ENCODE measurements around the gene ZNF75A.

Gene ZNF75A

DNA sequence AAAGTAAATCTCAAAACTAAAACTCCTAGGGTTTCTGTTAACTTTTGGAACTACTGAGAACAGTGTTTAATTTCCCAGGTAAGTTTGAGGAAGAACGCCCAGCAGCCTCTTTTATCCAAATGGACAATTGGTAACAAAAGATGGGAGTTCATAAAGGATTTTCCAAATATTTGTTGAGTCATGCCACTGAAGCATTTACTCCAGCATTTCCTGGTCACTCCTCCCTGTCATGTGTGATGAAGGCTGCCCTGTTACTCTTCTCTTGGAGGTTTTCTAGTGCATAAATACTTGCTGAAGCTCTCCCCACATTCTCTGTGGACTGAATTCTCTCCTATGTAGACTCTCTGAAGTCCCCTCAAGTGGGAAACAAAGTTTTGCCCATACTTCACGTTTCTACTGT is 16.5 kb downstream of the ZNF75A start:
- Histone ChIP-seq H3K9me3 (ENCODE audit: insufficient read depth, low read length) (peaks cover 37% of the 10 kb centered on the region), H3K4me3 (ENCODE audit: insufficient read length, low read depth) (no peak overlapping the region), H3K9ac (ENCODE audit: insufficient read length, low read depth) (no peak overlapping the region), H3K4me1 (ENCODE audit: insufficient read depth, insufficient read length) (no peaks in the 10 kb centered on the region), H3K27me3 (ENCODE audit: insufficient read depth, insufficient read length) (no peaks in the 10 kb centered on the region), H3K36me3 (ENCODE audit: insufficient read depth, insufficient read length, low read length) (peaks cover 30% of the 10 kb centered on the region)
- DNase-seq (ENCODE audit: low read depth, low spot score) = no peak
- no peak for TF ChIP-seq ZNF274 (IDR thresholded peaks at IDR 0.05; ENCODE audit: low read depth, low read length)
- no peak for TF ChIP-seq SUZ12 (IDR thresholded peaks at IDR 0.05; ENCODE audit: extremely low read depth, insufficient read depth, insufficient read length)
- no peak for TF ChIP-seq YY1 (IDR thresholded peaks at IDR 0.05; ENCODE audit: insufficient read depth, insufficient read length)

DNA sequence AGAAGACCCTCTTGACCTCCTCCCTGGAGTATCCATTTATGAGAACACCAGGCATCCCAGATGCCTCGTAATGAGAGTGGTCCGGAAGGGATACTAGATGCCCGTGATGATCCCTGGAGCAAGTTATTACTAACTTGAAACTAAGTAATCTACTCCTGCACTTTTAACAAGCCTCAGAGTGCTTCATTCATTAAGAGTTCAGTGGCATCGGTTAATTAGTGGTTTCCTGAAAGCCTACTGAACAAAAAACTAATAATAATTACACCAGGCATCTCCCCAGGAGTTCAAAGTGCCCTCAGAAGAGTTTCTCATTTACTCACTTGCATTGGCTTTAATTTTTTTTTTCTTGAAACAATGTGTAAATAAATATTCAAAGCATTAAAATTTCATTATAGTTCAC is 22.2 kb downstream of the ZNF75A start:
- no peak overlapping the region for H3K4me3 ChIP-seq (ENCODE audit: insufficient read length, low read depth)
- H3K4me1 ChIP-seq (ENCODE audit: insufficient read depth, insufficient read length) = no peaks in the 10 kb centered on the region
- H3K9ac ChIP-seq (ENCODE audit: insufficient read length, low read depth) = no peak overlapping the region
- TF ChIP-seq SUZ12 (IDR thresholded peaks at IDR 0.05; ENCODE audit: extremely low read depth, insufficient read depth, insufficient read length) = no peak
- TF ChIP-seq ZNF274 (IDR thresholded peaks at IDR 0.05; ENCODE audit: low read depth, low read length) = no peak
- no peak for TF ChIP-seq YY1 (IDR thresholded peaks at IDR 0.05; ENCODE audit: insufficient read depth, insufficient read length)
- H3K9me3 ChIP-seq (ENCODE audit: insufficient read depth, low read length) = no peaks in the 10 kb centered on the region
- no peaks in the 10 kb centered on the region for H3K36me3 ChIP-seq (ENCODE audit: insufficient read depth, insufficient read length, low read length)
- no peak for DNase-seq (ENCODE audit: low read depth, low spot score)
- no peaks in the 10 kb centered on the region for H3K27me3 ChIP-seq (ENCODE audit: insufficient read depth, insufficient read length)

- Histone ChIP-seq H3K4me1 (ENCODE audit: insufficient read depth, insufficient read length) (no peaks in the 10 kb centered on the region), H3K4me3 (ENCODE audit: insufficient read length, low read depth) (no peak overlapping the region), H3K9me3 (ENCODE audit: insufficient read depth, low read length) (no peaks in the 10 kb centered on the region), H3K9ac (ENCODE audit: insufficient read length, low read depth) (no peak overlapping the region), H3K27me3 (ENCODE audit: insufficient read depth, insufficient read length) (no peaks in the 10 kb centered on the region), H3K36me3 (ENCODE audit: insufficient read depth, insufficient read length, low read length) (no peaks in the 10 kb centered on the region)
- no peak for TF ChIP-seq SUZ12 (IDR thresholded peaks at IDR 0.05; ENCODE audit: extremely low read depth, insufficient read depth, insufficient read length)
- no peak for TF ChIP-seq ZNF274 (IDR thresholded peaks at IDR 0.05; ENCODE audit: low read depth, low read length)
- no peak for TF ChIP-seq YY1 (IDR thresholded peaks at IDR 0.05; ENCODE audit: insufficient read depth, insufficient read length)
- DNase-seq (ENCODE audit: low read depth, low spot score) = no peak
Measured at GRCh38 chr16:3328104-3328503, 22.8 kb downstream of the ZNF75A start.

GRCh38 chr16:3328643-3329042 is 23.3 kb downstream of the ZNF75A start:
- H3K4me1 ChIP-seq (ENCODE audit: insufficient read depth, insufficient read length) = no peaks in the 10 kb centered on the region
- no peak for TF ChIP-seq ZNF274 (IDR thresholded peaks at IDR 0.05; ENCODE audit: low read depth, low read length)
- TF ChIP-seq SUZ12 (IDR thresholded peaks at IDR 0.05; ENCODE audit: extremely low read depth, insufficient read depth, insufficient read length) = no peak
- TF ChIP-seq YY1 (IDR thresholded peaks at IDR 0.05; ENCODE audit: insufficient read depth, insufficient read length) = no peak
- no peak for DNase-seq (ENCODE audit: low read depth, low spot score)

GRCh38 chr16:3346041-3346440 is 40.7 kb downstream of the ZNF75A start:
- Histone ChIP-seq H3K27me3 (ENCODE audit: insufficient read depth, insufficient read length) (no peaks in the 10 kb centered on the region), H3K4me3 (ENCODE audit: insufficient read length, low read depth) (no peak overlapping the region), H3K36me3 (ENCODE audit: insufficient read depth, insufficient read length, low read length) (no peaks in the 10 kb centered on the region), H3K9ac (ENCODE audit: insufficient read length, low read depth) (no peak overlapping the region), H3K4me1 (ENCODE audit: insufficient read depth, insufficient read length) (no peaks in the 10 kb centered on the region), H3K9me3 (ENCODE audit: insufficient read depth, low read length) (no peaks in the 10 kb centered on the region)
- TF ChIP-seq SUZ12 (IDR thresholded peaks at IDR 0.05; ENCODE audit: extremely low read depth, insufficient read depth, insufficient read length) (no peak), YY1 (IDR thresholded peaks at IDR 0.05; ENCODE audit: insufficient read depth, insufficient read length) (no peak), ZNF274 (IDR thresholded peaks at IDR 0.05; ENCODE audit: low read depth, low read length) (no peak)
- DNase-seq (ENCODE audit: low read depth, low spot score) = no peak

More at GRCh38 chr16:3328643-3329042, 23.3 kb downstream of the ZNF75A start:
- Histone ChIP-seq H3K36me3 (ENCODE audit: insufficient read depth, insufficient read length, low read length) (no peaks in the 10 kb centered on the region), H3K27me3 (ENCODE audit: insufficient read depth, insufficient read length) (no peaks in the 10 kb centered on the region), H3K4me3 (ENCODE audit: insufficient read length, low read depth) (no peak overlapping the region), H3K9me3 (ENCODE audit: insufficient read depth, low read length) (no peaks in the 10 kb centered on the region), H3K9ac (ENCODE audit: insufficient read length, low read depth) (no peak overlapping the region)

- no peaks in the 10 kb centered on the region for H3K4me1 ChIP-seq (ENCODE audit: insufficient read depth, insufficient read length)
- no peak for DNase-seq (ENCODE audit: low read depth, low spot score)
- no peaks in the 10 kb centered on the region for H3K36me3 ChIP-seq (ENCODE audit: insufficient read depth, insufficient read length, low read length)
- H3K4me3 ChIP-seq (ENCODE audit: insufficient read length, low read depth) = no peak overlapping the region
- no peaks in the 10 kb centered on the region for H3K9me3 ChIP-seq (ENCODE audit: insufficient read depth, low read length)
- H3K27me3 ChIP-seq (ENCODE audit: insufficient read depth, insufficient read length) = no peaks in the 10 kb centered on the region
- TF ChIP-seq YY1 (IDR thresholded peaks at IDR 0.05; ENCODE audit: insufficient read depth, insufficient read length) = no peak
- TF ChIP-seq SUZ12 (IDR thresholded peaks at IDR 0.05; ENCODE audit: extremely low read depth, insufficient read depth, insufficient read length) = no peak
- TF ChIP-seq ZNF274 (IDR thresholded peaks at IDR 0.05; ENCODE audit: low read depth, low read length) = no peak
- H3K9ac ChIP-seq (ENCODE audit: insufficient read length, low read depth) = no peak overlapping the region
Measured at GRCh38 chr16:3347586-3347985, 42.3 kb downstream of the ZNF75A start.

- no peak overlapping the region for H3K4me3 ChIP-seq (ENCODE audit: insufficient read length, low read depth)
- no peaks in the 10 kb centered on the region for H3K36me3 ChIP-seq (ENCODE audit: insufficient read depth, insufficient read length, low read length)
- DNase-seq (ENCODE audit: low read depth, low spot score) = no peak
- no peaks in the 10 kb centered on the region for H3K4me1 ChIP-seq (ENCODE audit: insufficient read depth, insufficient read length)
- no peak for TF ChIP-seq SUZ12 (IDR thresholded peaks at IDR 0.05; ENCODE audit: extremely low read depth, insufficient read depth, insufficient read length)
- no peak for TF ChIP-seq YY1 (IDR thresholded peaks at IDR 0.05; ENCODE audit: insufficient read depth, insufficient read length)
- no peak for TF ChIP-seq ZNF274 (IDR thresholded peaks at IDR 0.05; ENCODE audit: low read depth, low read length)
- no peaks in the 10 kb centered on the region for H3K27me3 ChIP-seq (ENCODE audit: insufficient read depth, insufficient read length)
- no peaks in the 10 kb centered on the region for H3K9me3 ChIP-seq (ENCODE audit: insufficient read depth, low read length)
- no peak overlapping the region for H3K9ac ChIP-seq (ENCODE audit: insufficient read length, low read depth)
Measured at GRCh38 chr16:3348547-3349167, 43.4 kb downstream of the ZNF75A start.

Data from NT2/D1 (cell line).